Limb (tissue), 2 donors: ENCODE data around the gene ZNF620.
"Not testable (repeated sequence)": the region's sequence is repeated elsewhere in the genome, so short reads cannot be mapped to it uniquely, and the experiment has no call there.

Experiments
- DNase-seq, 2 donors: peaks; one replicate each; pipeline ENCODE4 v3.0.0-alpha.2; 2016; ENCODE audit errors: extremely low spot score in 2 of 2

Gene ZNF620

DNA sequence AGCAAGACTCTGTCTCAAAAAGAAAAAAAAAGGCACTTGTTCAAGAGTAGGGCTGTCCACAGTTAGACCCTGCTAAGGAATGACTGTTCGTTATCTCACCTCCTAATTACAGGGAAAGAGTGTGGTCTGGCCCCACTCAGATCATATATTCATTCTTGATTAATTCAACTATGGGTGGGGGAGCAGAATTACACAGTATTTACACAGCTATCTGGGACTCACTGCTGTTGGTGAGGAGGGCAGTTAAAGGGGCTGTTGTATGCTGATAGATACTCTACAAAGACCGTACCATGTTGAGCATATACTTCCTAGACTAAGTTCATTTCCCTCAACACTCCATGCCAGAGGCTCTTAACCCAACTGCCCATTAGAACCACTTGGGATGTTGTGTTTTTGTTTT lies 3.8 kb upstream of the ZNF620 start:
- DNase-seq = no peak

DNA sequence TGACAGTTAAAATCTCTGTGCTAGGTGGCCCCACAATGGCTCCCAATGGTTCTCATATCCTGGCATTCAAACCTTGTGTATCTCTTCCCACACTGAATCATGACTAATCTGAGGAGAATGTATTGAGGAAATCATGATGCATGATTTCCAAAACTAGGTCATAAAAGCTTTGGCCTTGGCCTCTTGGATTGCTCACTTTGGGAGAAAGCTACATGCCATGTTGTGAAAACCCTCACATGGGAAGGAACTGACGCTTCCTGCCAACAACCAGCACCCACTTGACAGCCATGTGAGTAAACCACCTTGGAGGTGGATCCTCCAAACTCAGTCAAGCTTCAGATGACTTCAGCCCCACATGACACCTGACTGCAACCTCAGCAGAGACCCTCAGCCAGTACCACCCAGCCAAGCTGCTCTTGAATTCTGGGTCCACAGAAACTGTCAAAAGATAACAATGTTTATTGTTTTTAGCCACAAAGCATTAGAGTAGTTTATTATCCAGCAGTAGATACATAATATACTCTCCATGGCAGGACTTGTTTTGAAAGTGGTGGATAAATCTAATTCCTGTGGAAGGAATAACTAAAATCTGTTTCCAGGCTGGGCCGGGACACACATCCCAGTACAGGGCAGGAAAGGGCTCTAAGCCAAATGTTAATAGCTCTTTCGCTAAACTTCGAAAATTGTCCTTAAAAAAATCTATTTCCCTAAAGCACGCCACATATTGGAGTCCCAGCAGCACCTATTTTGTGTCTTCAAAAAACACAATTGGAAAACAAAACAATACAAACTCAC lies 1.0 kb upstream of the ZNF620 start:
- DNase-seq = no peak

DNA sequence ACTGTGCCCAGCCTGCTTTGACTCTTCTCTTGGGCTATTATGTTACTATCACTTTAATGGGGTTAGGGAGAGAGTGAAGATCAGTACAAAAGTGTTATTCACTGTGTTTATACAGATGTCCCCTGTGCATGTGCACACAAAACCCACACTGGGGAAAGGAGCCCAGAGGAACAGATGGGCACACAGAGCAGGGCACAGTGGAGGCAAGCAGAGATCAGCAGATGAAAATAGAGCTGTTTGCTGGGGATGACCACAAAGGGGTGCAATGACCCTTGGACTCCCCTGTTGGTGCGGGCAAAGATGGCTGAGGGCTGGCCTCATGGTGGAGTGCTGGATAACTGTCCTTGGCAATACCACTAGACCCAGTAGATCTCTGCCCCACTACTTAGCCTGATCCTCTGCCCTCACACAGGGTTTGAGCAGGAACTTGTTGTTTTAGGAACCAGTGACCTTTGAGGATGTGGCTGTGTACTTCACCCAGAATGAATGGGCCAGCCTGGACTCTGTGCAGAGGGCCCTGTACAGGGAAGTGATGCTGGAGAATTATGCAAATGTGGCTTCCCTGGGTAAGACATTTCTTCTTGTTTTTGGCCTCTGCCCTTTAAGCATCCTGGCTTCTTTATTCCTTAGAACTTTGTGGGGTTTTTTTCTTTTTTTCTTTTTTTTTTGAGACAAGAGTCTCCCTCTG lies 5.3 kb downstream of the ZNF620 start:
- no peak for DNase-seq

DNA sequence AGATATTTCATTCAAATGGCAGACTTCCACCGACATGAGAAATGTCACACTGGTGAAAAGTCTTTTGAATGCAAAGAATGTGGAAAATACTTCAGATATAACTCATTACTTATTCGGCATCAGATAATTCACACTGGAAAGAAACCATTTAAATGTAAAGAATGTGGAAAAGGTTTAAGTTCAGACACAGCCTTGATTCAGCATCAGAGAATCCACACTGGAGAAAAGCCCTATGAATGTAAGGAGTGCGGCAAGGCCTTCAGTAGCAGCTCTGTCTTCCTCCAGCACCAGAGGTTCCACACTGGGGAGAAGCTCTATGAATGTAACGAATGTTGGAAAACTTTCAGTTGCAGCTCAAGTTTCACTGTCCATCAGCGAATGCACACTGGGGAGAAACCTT lies 10.4 kb downstream of the ZNF620 start:
- DNase-seq = no peak

DNA sequence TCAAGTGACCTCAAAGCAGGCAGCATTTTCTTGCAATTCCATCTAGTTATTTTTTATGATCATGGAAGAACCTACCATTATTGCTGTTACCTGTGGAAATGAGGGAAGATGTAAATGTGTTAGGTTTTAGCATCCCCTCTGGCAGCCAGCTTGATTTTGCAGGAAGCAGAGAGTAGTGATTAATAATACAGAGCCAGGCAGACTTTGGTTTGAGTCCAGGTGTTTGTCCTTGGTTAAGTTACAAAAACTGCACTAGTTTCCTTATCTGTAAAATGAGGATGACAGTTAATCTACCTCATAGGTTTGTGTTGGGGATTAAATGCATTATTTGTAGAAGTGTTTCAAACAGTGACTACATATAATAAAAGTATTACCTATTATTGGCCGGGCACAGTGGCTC lies 12.2 kb downstream of the ZNF620 start:
- no peak for DNase-seq

DNA sequence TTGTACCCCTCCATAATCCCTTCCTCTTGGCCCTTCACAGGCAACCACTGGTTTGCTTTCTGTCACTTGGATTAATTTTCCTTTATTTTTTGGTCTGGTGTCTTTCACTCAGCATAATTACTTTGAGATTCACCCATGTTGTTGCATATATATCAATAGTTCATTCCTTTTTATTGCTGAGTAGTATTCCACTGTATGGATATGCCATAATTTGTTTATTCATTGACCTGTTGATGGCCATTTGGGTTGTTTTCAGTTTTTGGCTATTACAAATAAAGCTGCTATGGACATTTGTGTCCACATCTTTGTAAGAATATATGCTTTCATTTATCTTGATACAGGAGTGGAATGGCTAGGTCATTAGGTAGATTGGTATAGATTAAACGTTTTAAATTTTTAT lies 13.0 kb downstream of the ZNF620 start:
- DNase-seq = no peak

DNA sequence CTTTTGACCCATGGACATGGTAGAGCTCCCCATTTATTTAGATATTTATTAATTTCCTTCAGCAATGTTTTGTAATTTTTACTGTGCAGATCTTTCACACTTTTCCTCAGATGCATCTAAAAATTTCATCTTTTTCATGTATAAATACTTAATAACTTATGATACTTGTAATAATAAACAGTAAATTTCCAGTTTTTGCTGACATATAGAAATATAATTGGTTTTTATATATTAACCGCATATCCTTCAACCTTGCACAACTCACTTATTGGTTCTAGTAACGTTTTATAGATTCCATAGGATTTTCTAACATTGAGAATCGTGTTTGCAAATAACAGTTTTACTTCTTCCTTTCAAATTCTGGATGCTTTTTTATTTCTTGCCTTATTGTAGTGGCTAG lies 15.4 kb downstream of the ZNF620 start:
- no peak for DNase-seq

DNA sequence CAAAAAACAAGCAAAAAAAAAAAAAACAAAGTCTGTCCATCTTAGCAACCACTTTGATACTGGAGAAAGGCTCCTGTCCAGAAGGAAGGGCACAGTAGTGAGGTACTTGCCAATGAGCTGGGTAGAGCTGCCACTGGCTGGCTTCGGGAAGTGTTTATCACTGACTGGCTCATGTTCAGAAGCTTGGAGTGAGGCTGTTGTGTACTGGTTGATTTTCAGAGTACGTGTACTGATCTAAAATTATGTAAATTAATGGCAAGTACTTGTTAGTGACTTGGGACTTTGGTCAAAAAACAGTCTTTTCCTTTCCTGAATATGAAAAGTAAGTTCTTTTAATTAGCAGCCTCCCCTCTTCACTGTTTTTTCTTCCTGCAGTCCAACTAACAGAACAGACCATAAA lies 17.9 kb downstream of the ZNF620 start:
- DNase-seq = no peak

DNA sequence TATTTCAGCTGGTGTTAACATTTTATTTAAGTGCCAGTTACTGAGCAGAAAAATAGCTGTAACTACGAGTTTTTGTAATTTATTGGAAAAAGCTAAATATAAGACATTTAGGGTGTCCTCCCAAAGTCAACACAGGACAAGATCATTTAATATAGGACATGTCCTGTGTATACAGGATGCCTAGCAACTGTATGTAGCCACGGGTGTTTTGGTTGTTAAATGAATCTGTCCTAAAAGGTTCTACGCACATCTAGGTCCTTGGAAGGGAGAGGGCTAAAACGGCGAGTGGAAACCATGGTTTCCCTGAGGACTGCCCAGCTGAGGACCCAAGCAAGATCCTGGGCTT lies 18.4 kb downstream of the ZNF620 start:
- DNase-seq = peak in 1 of 2 donors; percentile 21

DNA sequence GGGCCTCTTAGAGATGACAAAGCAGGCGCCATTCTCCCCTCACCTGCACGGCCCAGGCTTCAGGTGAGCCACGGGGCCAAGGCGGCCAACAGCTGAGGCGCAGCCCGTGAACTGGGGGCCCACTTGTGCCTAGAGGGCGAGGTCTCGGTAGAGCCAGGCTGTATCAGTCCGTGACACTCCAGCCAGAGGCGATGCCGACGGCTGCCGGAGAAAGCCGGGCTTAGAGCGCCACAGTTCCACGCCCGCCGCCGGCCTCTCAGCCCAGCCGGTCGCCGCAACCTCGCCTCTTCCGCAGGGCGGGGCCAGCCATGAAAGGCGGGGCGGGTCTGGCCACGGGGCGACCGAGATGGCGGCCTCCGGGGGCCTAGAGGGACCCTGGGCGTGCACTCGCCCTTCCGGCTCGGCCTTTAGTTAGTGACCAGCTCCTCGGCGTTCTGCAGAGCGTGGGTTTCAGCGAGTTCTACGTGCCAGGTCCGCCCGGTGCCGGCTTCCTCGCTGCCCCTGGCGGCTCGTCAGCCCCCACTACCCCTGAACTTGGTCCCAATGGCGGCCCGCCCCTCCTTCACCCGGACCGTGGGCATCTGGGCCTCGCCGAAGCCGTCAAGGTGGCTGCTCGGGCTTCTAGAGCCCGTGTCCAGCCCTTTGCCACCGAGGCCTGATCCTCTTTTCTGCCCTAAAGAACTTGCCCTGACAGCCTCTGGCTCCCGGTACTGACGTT lies 18.9 kb downstream of the ZNF620 start, which contains the start of gene ZNF621:
Gene ZNF621, plus strand, starts transcription at position 393 of the 718 bp plus-strand sequence. CDS start 881 bp downstream, outside the sequence.
- DNase-seq = peak; percentile 83 to 92

DNA sequence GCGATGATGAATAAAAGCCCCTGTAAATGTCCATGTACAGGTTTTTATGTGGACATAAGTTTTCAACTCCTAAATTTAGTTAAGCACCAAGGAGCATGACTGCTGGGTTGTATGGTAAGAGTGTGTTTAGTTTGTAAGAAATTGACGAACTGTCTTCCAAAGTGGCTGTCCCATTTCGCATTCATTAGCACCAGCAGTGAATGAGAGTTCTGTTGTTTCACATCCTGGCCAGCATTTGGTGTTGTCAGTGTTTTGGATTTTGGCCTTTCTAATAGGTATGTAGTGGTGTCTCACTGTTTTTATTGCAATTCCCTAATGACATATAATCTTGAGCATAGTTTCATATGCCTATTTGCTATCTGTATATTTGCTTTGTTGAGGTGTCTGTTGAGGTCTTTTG lies 22.6 kb downstream of the ZNF620 start:
- DNase-seq = no peak

DNA sequence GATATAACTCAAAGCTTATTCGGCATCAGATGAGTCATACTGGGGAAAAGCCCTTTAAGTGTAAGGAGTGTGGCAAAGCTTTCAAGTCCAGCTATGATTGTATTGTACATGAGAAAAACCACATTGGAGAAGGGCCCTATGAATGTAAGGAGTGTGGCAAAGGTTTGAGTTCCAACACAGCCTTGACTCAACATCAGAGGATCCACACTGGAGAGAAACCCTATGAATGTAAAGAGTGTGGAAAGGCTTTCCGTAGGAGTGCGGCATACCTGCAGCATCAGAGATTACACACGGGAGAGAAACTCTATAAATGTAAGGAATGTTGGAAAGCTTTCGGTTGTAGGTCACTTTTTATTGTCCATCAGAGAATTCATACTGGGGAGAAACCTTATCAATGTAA lies 26.4 kb downstream of the ZNF620 start:
- no peak for DNase-seq

DNA sequence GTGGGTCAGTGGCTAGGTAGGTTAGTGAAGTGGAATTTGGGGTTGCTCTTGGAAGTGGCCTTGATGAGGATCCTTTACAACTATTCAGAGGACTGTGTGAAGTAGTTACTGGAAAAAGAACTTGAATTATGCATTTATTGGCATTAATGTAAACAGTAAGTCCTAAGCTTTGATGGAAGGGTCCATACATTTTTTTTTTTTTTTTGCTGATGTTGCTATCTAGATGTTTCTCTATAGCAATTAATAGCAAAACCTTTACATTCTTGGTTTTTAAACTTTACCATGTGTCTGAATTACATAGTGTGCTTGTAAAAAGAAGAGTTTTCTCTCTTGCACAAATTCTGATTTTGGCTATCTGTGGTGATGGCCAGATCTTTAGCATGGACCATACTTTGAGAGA lies 28.4 kb downstream of the ZNF620 start:
- no peak for DNase-seq

DNA sequence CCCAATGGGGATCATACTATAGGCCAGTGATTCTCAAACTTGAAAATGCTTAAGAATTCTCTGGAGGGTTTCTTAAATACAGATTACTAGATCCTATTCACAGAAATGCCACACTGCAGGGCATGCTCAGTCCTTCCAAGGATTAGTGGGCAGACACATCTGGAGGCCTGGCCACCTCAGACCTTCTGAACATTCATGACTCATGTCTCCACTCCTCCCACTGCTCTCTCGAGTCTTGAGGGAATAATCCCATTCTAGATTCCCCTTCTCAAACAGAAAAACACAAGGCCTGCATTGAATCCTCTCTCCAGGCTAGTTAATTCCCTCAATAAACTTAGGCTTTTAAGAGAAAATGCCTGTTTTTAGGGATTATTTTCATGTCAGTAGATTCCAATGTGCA lies 41.0 kb downstream of the ZNF620 start:
- DNase-seq = no peak

DNA sequence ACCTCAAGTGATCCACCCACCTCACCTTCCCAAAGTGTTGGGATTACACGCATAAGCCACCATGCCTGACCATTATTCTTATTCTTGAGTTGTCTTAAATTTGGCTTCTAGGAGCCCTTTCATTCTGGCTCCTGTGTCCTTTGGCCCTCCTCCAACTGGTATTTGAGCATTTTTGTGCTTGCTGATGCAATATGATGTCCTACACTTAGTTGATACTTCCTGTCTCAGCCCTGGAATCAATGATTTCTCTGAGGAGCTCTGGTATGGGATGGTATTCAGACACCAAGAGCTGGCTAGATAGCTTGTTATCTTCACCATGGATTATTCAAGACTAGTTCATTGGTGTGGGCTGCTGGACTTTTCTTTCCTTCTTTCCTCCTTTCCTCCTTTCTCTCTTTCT lies 44.3 kb downstream of the ZNF620 start:
- no peak for DNase-seq

DNA sequence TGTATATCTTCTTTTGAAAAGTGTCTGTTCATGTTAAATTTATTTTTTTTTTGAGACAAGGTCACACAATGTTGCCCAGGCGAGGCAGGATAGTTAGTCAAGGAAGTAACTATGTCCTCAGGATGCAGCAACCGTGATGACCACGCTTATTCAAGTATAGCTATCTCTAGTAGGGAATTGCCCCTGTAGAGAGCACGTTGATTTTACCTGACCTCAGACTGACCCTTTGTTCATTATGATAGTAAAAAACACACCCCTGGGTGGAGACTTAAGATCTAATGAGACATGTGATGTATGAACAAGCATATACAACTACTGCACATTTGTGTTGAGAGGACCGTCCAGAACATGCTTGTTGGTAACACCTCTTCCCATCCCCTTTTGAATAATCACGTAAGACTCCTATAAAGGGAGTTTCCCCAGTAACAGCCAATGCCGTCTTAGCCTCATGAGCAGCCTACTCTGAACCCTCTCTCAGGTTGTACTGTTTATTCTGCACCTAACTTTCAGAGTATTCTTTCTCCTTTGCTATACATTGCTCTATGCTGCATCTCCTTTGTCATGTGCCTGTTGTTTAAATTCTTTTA lies 51.8 kb downstream of the ZNF620 start:
- DNase-seq = no peak

DNA sequence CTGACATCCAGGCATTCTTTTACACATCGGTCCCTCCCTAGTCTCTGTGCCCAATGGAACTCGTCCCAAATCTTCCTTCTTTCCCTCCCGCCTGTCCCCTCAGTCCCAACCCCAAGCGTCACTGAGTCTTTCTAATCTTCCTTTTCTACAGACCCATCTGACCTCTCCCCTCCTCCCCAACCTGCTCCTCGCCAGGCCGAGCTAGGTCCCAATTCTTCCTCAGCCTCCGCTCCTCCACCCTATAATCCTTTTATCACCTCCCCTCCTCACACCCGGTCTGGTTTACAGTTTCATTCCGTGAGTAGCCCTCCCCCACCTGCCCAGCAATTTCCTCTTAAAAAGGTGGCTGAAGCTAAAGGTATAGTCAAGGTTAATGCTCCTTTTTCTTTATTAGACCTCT lies 56.6 kb downstream of the ZNF620 start:
- DNase-seq = not testable (repeated sequence)

DNA sequence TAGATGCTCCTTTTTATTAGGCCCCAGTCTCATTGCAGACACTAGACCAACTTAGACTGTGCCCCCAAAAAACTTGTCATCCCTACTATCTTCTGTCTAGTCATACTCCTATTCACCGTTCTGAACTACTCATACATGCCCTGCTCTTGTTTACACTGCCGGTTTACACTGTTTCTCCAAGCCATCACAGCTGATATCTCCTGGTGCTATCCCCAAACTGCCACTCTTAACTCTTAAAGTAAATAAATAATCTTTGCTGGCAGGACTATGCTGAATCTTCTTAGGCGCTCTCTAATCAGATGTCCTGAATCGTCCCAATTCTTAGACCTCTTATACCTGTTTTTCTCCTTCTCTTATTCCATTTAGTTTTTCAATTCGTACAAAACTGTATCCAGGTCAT lies 59.8 kb downstream of the ZNF620 start:
- not testable (repeated sequence) for DNase-seq

DNA sequence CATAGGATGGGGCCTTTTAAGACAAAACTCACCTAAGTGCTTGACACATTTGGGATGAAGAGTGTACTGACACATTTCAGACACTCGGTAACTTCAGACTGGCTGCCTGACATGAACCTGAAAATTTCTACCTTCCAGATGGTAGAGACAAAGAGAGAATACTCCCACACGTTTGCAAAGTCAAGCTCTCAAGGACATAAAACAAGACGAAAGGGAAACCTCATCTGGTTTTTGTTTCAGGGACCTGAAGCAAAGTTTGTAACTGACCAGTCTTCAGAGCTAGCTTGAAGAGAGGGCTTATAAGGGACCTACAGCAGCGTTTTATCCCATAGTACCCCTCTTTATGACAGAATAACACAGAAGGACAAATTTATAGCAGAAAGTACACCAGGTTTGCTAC lies 60.9 kb downstream of the ZNF620 start:
- no peak for DNase-seq
